HG03432 (cell line): Measurements from ENCODE around the gene PRR5L.
A peak's percentile ranks its signal among the peaks of the same experiment; 100 is the strongest.

Experiments used
- ATAC-seq: cut with Tn5 transposase; IDR thresholded peaks from one replicate; pipeline ENCODE4 v1.9.1; 2021; ENCODE audit warnings: mild to moderate bottlenecking, moderate library complexity; ENCODE audit not compliant: unreplicated experiment

Gene PRR5L

GRCh38 chr11:36295926-36296325 lies at the start of gene PRR5L:
Gene PRR5L, plus strand, starts transcription at chr11:36296288. Its CDS starts 104,834 bp downstream, at chr11:36401122.
- no peak for ATAC-seq

DNA sequence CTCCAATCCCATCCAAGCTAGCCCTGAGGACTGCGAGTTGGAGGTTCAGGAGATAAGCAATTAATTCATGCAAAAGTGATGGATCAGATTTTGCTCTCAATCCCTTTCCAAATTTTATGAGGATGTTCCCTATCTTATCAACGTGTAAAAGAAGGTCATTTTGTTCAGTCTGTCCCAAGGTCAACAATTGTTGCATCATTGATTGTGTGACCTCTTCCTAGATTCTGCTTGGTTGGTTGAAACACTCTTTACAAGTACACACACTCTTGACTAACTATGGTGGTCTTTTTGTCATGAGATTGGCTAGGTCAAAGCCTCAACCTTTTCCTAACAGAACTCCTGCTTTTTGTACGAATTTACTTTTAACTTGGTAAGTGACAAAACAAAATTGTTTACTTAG lies 48.6 kb upstream of the PRR5L start:
- no peak for ATAC-seq

GRCh38 chr11:36248436-36248835 lies 47.7 kb upstream of the PRR5L start:
- ATAC-seq: no peak

GRCh38 chr11:36249246-36249645 lies 46.8 kb upstream of the PRR5L start:
- ATAC-seq: no peak

DNA sequence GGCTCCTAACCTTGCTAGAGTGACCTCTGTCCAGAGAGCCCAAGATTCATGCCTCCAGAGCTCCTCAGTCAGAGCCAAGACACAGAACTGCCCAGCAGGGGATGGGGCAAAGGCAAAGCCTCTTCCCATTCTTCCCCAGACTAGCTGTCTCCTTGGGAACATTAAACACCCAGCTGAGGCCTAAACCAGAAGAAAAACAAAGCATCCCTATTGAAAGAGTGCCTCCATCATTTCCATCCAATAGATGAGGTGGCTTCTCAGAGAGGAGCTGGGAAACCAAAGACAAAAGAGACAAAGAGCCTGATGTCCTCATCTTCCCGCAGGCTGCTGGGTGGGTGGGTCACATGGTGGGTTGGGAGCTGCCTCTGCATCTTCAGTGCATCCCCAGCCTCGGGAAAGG lies 44.3 kb upstream of the PRR5L start:
- no peak for ATAC-seq

- no peak for ATAC-seq
These were observed 42.9 kb upstream of the PRR5L start for GRCh38 chr11:36253238-36253637.

DNA sequence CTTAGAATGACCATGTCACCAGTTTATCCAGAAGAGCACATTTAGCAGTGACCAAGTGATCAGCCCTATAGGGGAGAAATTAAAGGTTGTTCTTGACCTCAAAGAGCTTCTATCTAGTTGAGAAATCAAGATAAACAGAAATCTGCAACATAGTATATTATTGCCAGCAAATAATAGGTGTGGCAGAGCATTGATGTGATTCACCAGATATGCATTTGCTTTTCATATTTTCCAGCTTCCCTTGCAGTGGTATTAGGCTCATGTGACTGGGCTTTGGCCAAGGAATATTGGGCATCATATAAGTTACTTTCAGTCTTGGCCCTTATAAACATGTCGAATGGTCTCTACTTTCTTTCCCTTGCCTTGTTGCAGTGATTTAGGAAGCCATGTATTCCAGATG lies 41.4 kb upstream of the PRR5L start:
- ATAC-seq: no peak

DNA sequence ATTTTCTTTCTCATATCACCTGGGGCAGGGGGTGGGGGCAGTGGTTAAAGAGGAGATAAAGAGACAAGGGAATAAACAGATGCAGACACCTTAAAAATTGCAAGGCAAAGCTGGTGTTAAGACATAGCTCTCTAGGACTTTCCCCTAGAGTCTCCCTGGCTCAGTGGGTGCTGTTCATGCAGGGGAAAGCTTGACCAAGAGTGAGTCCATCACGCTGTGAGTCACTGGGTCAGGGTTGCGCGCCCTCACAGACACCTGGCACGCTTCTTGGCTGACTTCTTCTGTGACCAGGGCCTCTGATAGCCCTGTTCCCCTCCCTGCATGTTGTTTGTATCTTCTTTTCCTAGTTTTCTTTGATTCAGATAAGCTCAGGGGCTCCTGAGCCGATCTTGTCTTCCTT lies 38.7 kb upstream of the PRR5L start:
- ATAC-seq: peak; percentile 50

- no peak for ATAC-seq
These were observed 37.2 kb upstream of the PRR5L start for GRCh38 chr11:36258730-36259360.

DNA sequence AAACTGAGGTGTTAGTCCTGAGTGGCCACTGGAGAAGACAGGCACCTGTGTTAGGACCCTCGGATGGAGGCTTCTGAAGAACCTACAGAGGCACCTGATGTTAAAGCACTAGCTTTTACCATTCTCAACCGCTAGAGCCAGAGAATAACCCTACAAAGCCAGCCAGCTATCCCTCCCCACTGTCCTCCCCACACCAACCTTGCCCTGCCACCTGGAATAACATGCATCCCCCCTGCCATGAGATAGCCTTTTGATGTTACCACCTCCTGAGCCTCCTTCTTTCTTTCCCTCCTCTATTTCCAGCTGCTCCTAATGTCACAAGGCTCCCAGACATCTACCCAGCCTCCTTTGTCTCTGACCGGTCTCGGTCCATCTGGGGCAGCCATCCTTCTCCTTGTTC lies 35.0 kb upstream of the PRR5L start:
- no peak for ATAC-seq

- ATAC-seq: no peak
These were observed 31.8 kb upstream of the PRR5L start for GRCh38 chr11:36264011-36264972.

DNA sequence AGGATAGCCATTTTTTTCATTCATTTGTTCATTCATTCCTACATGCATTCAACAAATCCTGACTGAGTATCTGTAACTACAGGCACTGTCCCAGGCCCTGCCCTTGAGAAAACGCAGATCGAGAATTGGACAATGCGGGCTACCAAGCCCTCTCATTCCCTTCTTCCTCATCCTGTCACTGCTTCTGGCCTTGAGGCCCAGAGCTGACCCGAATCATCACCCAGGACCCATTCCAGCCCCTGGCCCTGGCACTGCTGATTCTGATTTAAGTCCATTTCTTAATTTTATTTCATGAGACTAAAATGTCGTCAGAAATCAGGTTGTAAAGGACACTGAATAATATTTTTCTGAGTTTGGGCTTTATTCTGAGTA lies 31.1 kb upstream of the PRR5L start:
- ATAC-seq: no peak

DNA sequence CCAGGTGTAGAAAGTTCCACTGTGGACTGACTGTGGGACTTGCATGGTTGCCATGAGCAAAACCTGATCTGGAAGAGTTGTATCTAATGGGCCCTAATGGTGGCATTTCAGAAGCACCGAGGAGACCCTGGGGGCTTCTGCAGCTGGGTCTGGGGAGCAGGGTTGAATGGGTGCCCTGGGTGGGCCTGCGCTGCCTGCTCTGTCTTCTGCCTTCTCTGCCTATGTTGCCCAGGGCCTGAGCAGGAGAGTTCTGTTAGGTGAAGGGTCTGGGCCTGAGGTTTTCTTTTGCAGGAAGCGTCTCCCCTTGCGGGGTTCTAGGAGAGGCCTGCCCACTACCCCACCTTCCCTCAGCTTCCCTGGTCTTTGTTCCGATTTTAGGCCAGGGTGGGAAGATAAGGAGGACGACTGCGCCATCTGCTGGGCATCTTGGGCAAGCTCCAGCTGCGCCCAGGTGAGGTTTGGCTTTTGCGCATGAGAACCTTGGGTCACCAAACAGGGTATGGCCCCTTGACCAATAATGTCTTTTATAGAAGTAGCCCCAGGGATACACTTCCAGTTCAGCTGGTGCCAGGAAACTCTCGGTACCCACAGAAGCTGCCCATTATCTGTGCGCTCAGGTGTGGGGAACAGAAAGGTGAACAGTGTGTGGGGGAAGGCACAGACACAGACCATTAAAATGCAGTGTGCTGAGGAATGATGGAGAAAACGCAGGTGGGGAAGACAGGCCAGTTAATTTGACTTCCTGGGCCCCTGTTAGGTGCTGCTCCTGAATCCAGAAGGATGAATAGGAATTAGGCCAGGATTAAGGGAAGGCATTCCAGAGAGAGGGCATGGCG lies 30.1 kb upstream of the PRR5L start:
- ATAC-seq: peak; percentile 78

GRCh38 chr11:36266767-36267166 lies 29.3 kb upstream of the PRR5L start:
- no peak for ATAC-seq

DNA sequence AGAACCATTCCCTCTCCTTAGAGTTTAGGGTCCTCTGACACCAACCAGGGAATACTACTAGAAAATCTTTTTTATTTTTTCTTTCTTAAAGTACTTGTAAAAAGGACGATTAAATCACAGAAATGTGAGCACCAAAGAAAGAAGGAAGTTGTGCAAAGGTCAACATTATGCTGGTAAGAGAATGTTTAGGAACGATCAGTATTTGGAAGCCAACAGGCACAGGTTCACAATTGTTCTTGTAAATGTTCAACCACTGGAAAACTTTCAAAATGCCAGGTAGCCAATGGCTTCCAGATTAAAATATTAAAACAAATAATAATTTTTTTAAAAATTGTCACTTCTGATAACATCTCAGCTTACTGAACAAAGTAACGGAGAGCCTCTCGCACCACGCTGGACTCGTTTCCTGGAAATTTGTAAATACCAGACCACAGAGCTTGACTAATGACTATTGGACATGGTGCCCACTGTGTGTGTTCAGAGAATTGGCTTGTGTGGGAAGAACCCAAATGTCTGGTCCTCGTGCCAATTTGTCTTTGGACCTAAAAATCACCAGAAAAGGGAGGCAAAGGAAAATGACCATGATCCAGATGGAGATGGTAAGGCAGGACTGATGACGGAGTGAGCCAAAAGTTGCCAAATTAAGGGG lies 27.6 kb upstream of the PRR5L start:
- no peak for ATAC-seq

GRCh38 chr11:36270701-36271100 lies 25.4 kb upstream of the PRR5L start:
- ATAC-seq: no peak

DNA sequence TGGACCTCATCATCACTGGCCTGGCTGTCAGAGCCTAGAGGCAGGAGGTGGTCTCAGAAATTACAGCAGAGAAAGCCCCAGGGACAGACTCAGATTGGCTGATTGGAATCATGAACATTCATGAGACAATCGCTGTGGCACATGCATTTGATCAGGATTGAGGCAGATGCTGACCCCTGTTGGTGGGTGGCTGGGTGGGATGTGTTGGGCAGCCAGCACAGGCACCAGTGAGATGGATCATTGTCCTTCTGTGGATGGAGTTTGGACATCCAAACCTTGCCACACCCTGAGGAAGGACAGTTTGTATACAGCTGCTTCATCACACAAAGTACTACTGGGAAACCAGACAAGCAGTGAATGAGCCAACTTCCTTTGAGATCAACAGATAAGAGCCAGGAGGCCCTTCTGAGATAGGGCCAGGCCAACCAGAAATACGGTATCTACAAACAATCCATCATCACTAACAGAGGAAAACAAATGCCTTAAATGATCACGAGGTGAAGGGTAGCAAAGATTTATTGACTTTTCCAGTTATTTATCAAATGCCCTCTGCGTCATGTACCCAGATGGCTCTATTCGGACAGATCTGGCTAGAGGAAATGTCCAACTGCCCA lies 24.2 kb upstream of the PRR5L start:
- no peak for ATAC-seq

DNA sequence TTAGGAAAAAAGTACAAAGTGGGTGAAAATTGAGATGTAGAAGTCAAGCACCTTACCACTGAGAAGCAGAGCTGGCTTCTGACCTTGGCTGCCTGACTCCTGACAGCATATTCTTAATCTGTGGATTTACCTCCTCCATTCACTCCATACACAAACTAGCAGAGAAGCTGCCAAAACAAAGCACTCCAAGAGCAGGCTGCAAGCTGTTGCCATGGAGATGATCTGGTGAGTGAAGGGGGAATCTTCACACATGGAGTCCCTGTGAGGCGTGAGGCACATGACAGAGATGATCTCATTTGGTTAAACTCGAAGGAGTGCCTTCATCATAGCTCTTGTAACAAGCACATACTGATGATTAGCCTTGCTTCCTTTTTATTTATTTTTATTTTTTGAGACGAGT lies 23.0 kb upstream of the PRR5L start:
- ATAC-seq: no peak

DNA sequence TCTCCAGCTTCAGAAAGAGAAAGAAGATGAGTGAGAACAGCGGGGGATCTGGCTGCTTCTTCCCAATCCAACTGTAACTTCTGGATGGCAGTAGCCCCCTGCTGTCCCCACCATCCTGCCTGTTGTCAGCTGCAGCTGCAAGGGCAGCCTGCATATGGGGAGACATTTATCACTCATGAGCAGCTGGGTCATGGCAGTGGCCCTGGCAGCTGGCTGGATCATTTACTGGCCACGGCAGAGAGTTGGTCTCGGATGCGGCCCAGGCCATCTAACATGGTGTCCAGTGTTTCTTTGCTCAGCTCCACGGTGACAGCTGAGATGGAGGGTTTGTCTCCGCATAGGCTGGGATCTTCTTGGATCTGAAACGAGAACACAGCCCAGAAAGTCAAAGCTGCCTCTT lies 21.7 kb upstream of the PRR5L start:
- ATAC-seq: no peak

DNA sequence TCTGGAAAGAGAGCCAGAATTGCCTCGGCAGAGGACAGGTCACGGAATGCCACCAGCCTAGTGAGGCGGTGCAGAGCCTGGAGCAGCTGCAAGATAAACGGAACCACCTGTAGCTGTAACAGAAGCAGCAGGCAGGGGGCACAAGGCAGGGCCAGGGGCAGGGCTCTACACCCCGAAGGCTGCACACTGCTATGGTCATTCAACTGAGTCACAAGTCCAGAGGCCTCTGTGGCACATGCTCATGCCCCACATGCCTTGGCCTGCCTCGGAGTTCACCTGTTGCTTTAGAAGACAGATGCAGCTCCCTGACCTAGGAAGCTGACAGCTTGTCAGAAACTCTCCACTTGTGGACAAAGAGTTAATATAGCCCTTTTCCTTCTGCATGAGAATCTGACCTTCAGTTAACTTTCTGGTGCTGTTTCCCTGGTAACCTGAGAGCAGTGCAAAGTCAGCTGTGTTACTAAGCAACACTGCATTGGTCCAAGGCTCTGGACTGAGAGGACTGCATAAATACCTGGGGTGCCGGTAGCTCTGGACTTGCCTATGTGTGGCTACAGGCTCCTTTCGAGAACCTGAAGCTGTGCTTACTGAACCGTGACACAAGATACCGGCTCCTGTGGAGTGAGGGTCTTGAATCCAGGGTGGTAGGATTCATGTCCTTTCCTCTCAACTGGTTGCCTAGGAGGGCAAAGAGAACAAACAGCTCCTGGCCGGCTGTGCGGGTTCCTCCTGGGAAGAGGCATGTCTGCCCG lies 17.4 kb upstream of the PRR5L start:
- no peak for ATAC-seq
